ENCODE measurements around the gene CCDC150. TPM values are rescaled to one million over a fixed set of nuclear protein-coding genes. Genes with fewer than 3 reads are reported as not detected.

CCDC150 gene
- total RNA-seq, 1 donor from 2014 or later = 3.5 TPM

GRCh38 chr2:196743165-196743564 is 103.7 kb downstream of the CCDC150 start:
- DNase-seq (ENCODE audit: low read depth) = no peak
- no peak for TF ChIP-seq CTCF (IDR thresholded peaks at IDR 0.05; ENCODE audit: insufficient read depth, low read length, poor library complexity, severe bottlenecking)
- H3K36me3 ChIP-seq (ENCODE audit: control insufficient read depth, insufficient read depth, low read length) = no peaks in the 10 kb centered on the region
- no peaks in the 10 kb centered on the region for H3K27me3 ChIP-seq (ENCODE audit: control insufficient read depth, insufficient read depth, low read length)
- H3K4me3 ChIP-seq (ENCODE audit: low read depth, low read length) = no peak overlapping the region

- no peaks in the 10 kb centered on the region for H3K27me3 ChIP-seq (ENCODE audit: control insufficient read depth, insufficient read depth, low read length)
- no peak for TF ChIP-seq CTCF (IDR thresholded peaks at IDR 0.05; ENCODE audit: insufficient read depth, low read length, poor library complexity, severe bottlenecking)
- no peak for DNase-seq (ENCODE audit: low read depth)
- H3K36me3 ChIP-seq (ENCODE audit: control insufficient read depth, insufficient read depth, low read length) = no peaks in the 10 kb centered on the region
- no peak overlapping the region for H3K4me3 ChIP-seq (ENCODE audit: low read depth, low read length)
These were observed 106.2 kb downstream of the CCDC150 start for GRCh38 chr2:196745711-196746110.

- no peak for DNase-seq (ENCODE audit: low read depth)
- no peak for TF ChIP-seq CTCF (IDR thresholded peaks at IDR 0.05; ENCODE audit: insufficient read depth, low read length, poor library complexity, severe bottlenecking)
- Histone ChIP-seq H3K27me3 (ENCODE audit: control insufficient read depth, insufficient read depth, low read length) (no peaks in the 10 kb centered on the region), H3K36me3 (ENCODE audit: control insufficient read depth, insufficient read depth, low read length) (no peaks in the 10 kb centered on the region), H3K4me3 (ENCODE audit: low read depth, low read length) (no peak overlapping the region)
These were observed 107.9 kb downstream of the CCDC150 start for GRCh38 chr2:196747400-196747799.

- Histone ChIP-seq H3K36me3 (ENCODE audit: control insufficient read depth, insufficient read depth, low read length) (no peaks in the 10 kb centered on the region), H3K27me3 (ENCODE audit: control insufficient read depth, insufficient read depth, low read length) (no peaks in the 10 kb centered on the region), H3K4me3 (ENCODE audit: low read depth, low read length) (no peak overlapping the region)
- no peak for DNase-seq (ENCODE audit: low read depth)
- no peak for TF ChIP-seq CTCF (IDR thresholded peaks at IDR 0.05; ENCODE audit: insufficient read depth, low read length, poor library complexity, severe bottlenecking)
These were observed 108.6 kb downstream of the CCDC150 start for GRCh38 chr2:196748123-196748522.

GRCh38 chr2:196750291-196750923 is 110.9 kb downstream of the CCDC150 start:
- TF ChIP-seq CTCF (IDR thresholded peaks at IDR 0.05; ENCODE audit: insufficient read depth, low read length, poor library complexity, severe bottlenecking) = no peak

More at GRCh38 chr2:196750291-196750923, 110.9 kb downstream of the CCDC150 start:
- no peak for DNase-seq (ENCODE audit: low read depth)
- Histone ChIP-seq H3K36me3 (ENCODE audit: control insufficient read depth, insufficient read depth, low read length) (no peaks in the 10 kb centered on the region), H3K4me3 (ENCODE audit: low read depth, low read length) (no peak overlapping the region), H3K27me3 (ENCODE audit: control insufficient read depth, insufficient read depth, low read length) (no peaks in the 10 kb centered on the region)

Measured in kidney epithelial cell (primary cell).